Lower leg skin (tissue), 3 donors: Measurements from ENCODE around the gene BPIFB2.

Experiments
- POLR2A ChIP-seq, 2 donors: fragments of 450-650 bp; IDR thresholded peaks; one replicate each; pipeline ENCODE4 v1.6.1; 2016 to 2017; ENCODE audit warnings: antibody characterized with exemption in 2 of 2, mild to moderate bottlenecking in 1 of 2, moderate library complexity in 1 of 2
- TF ChIP-seq, protein P1 (sequence below), 3 donors: fragments of 450-650 bp; IDR thresholded peaks; one replicate each; pipeline ENCODE4 v1.5.1; 2016; ENCODE audit warnings: antibody characterized with exemption in 3 of 3, mild to moderate bottlenecking in 3 of 3, moderate library complexity in 2 of 3

DNA sequence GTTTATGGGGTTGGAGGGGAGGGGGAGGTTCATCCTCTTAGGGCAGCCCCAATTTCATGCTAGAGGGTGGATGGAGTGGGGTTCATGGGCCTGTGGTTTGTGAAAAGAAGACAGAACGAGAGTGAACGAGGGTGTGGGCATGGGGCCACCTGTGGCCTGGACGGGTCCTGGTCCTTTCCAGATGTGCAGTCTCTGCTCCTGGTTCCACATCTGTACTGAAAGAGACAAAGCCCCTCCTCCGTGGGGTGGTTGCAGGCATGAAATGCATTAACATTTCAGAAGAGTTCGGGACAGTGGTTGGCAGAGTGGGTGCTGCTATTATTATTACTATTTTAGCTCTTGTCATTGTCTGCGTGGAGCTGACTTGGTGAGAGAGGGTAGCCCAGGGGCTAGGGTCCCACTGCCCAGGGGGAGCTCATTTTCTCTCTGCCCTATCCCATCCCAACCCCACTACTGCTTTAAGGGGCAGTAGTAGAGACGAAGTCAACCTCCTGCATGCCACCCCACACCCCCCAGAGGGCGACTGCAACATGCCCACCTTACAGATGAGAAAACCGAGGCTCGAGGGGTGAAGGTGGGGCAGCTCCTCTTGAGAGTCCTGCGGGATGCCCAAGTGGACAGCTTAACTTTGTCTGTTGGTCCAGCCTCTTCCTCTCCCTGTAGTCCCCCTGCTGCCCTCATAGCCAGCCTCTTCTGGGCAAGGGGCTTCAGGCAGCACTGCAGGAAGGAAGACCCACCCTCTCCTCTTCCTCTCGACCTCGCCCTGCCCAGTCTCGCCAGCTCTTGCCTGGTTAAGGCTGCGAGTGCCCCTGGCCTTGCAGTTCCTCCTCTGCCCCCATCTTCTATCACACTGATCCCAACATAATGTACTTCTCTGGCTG lies 8.4 kb downstream of the BPIFB2 start:
- no peak for TF ChIP-seq POLR2A (IDR thresholded peaks at IDR 0.05)
- TF ChIP-seq, protein P1, sequence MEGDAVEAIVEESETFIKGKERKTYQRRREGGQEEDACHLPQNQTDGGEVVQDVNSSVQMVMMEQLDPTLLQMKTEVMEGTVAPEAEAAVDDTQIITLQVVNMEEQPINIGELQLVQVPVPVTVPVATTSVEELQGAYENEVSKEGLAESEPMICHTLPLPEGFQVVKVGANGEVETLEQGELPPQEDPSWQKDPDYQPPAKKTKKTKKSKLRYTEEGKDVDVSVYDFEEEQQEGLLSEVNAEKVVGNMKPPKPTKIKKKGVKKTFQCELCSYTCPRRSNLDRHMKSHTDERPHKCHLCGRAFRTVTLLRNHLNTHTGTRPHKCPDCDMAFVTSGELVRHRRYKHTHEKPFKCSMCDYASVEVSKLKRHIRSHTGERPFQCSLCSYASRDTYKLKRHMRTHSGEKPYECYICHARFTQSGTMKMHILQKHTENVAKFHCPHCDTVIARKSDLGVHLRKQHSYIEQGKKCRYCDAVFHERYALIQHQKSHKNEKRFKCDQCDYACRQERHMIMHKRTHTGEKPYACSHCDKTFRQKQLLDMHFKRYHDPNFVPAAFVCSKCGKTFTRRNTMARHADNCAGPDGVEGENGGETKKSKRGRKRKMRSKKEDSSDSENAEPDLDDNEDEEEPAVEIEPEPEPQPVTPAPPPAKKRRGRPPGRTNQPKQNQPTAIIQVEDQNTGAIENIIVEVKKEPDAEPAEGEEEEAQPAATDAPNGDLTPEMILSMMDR (IDR thresholded peaks at IDR 0.05) = no peak
